Dedifferentiated amniotic fluid mesenchymal stem cell (primary cell): ENCODE measurements around the gene ZMYM2.

Experiments used
- DNase-seq: peaks from one replicate; pipeline ENCODE4 v3.0.0-alpha.2; 2016; ENCODE audit errors: extremely low spot score

Gene ZMYM2

GRCh38 chr13:20132052-20132634, 173.6 kb downstream of the ZMYM2 start:
- DNase-seq: no peak

- no peak for DNase-seq
Measured at GRCh38 chr13:20134732-20135131, 176.2 kb downstream of the ZMYM2 start.

- no peak for DNase-seq
Measured at GRCh38 chr13:20136781-20137703, 178.5 kb downstream of the ZMYM2 start.

- DNase-seq: no peak
Measured at GRCh38 chr13:20137875-20138274, 179.3 kb downstream of the ZMYM2 start.

- no peak for DNase-seq
Measured at GRCh38 chr13:20140487-20140886, 182.0 kb downstream of the ZMYM2 start.
